Measurements from ENCODE around the gene ADCY4. TPM values are rescaled to one million over a fixed set of nuclear protein-coding genes. Genes with fewer than 3 reads are reported as not detected.

The ADCY4 gene
- total and polyA plus RNA-seq, 2 donors (not counting 1 experiment from before 2014, with no cell fraction given), result 2.3 to 7.8 TPM

GRCh38 chr14:24312736-24313507 lies 21.9 kb downstream of the ADCY4 start:
- Histone ChIP-seq H3K36me3 (replicated peaks in 1 of 2; ENCODE audit: control extremely low read depth in 1 of 2, control insufficient read depth in 1 of 2, extremely low read depth in 1 of 2, insufficient read depth in 2 of 2, low read length in 1 of 2) (peaks cover 0 to 6% of the 10 kb centered on the region in 2 experiments), H3K27ac (ENCODE audit: low read length in 2 of 2) (peak overlapping the region in 1 of 2 donors; percentile 2), H3K9ac (ENCODE audit: low read length) (no peak overlapping the region), H2AFZ (ENCODE audit: insufficient read depth, low read depth, low read length, poor library complexity, severe bottlenecking) (no peak overlapping the region), H3K27me3 (replicated peaks in 1 of 4; ENCODE audit: control extremely low read depth in 1 of 4, control insufficient read depth in 3 of 4, insufficient read depth in 4 of 4, low read length in 3 of 4) (no peaks in the 10 kb centered on the region), H3K4me2 (replicated peaks; ENCODE audit: low read depth, low read length, poor library complexity, severe bottlenecking) (peak overlapping the region; percentile 42), H3K79me2 (ENCODE audit: control insufficient read depth, insufficient read depth, low read length) (peaks cover 8% of the 10 kb centered on the region), H3K4me1 (ENCODE audit: control insufficient read depth in 2 of 2, insufficient read depth in 2 of 2, low read length in 2 of 2) (peaks cover 38 to 54% of the 10 kb centered on the region in 2 donors), H3K4me3 (ENCODE audit: control extremely low read depth in 1 of 5, extremely low read depth in 1 of 5, insufficient read depth in 1 of 5, low read depth in 2 of 5, low read length in 4 of 5) (no peak overlapping the region), H3K9me3 (ENCODE audit: control extremely low read depth in 1 of 3, control insufficient read depth in 2 of 3, insufficient read depth in 1 of 3, low read length in 2 of 3) (no peaks in the 10 kb centered on the region), H4K20me1 (ENCODE audit: control insufficient read depth, insufficient read depth, low read length, poor library complexity, severe bottlenecking) (peaks cover 25% of the 10 kb centered on the region)
- DNase-seq, result no peak
- WGBS (ENCODE audit: insufficient coverage), result 29% methylated on average over 9 of the region's 9 CpGs
- peaks cover 55% of the 10 kb centered on the region for H3K4me1 Mint-ChIP-seq
- no peak for ATAC-seq (ENCODE audit: low read depth)
- ChIA-PET CTCF (interaction anchor here (0.9 to 9.4 kb wide), 7 partner anchors 15 to 124 kb away, joined by 3 to 112 read pairs (median 39); partner anchors contain the start of genes CBLN3, KHNYN, MDP1 and RABGGTA), POLR2A (interaction anchor here (0.7 to 1.3 kb wide), 2 partner anchors 42 to 177 kb away, joined by 3 to 4 read pairs; partner anchors contain the start of genes PSME1 and RABGGTA)
- TF ChIP-seq CTCF (IDR thresholded peaks at IDR 0.05) (no peak), EZH2 (IDR thresholded peaks at IDR 0.05; ENCODE audit: borderline replicate concordance, insufficient read depth, low read depth, low read length, poor library complexity, severe bottlenecking) (no peak)
- H3K27ac Mint-ChIP-seq, result peak overlapping the region; percentile 91
- intact Hi-C loops (cut with micrococcal nuclease), result loop anchor here (5.0 kb wide), 1 partner anchor 301 kb away; no protein-coding TSS in a partner anchor
- no peaks in the 10 kb centered on the region for H3K27me3 Mint-ChIP-seq
- H3K4me3 Mint-ChIP-seq, result peak overlapping the region; percentile 84
- no peaks in the 10 kb centered on the region for H3K9me3 Mint-ChIP-seq (ENCODE audit: insufficient read depth)

Measured in B cell (primary cell).